ENCODE results near the gene HS6ST1. TPM values are rescaled to one million over a fixed set of nuclear protein-coding genes. Genes with fewer than 3 reads are reported as not detected.

HS6ST1 gene
- total and polyA plus RNA-seq, 7 donors, result 12.0 to 27.4 (median 17.1) TPM

- no peak overlapping the region for H3K27ac ChIP-seq
- intact Hi-C loops (cut with DNase I), result loop anchor here (10.0 kb wide), 1 partner anchor 1547 kb away; no protein-coding TSS in a partner anchor
- DNase-seq, result no peak
- TF ChIP-seq POLR2A (IDR thresholded peaks at IDR 0.05), result no peak
- WGBS, 2 donors, result 93 to 94% methylated on average over 11 of the region's 11 CpGs
- H3K27me3 ChIP-seq, result no peaks in the 10 kb centered on the region
- no peaks in the 10 kb centered on the region for H3K36me3 ChIP-seq
- H3K4me3 ChIP-seq, result no peak overlapping the region
- H3K9me3 ChIP-seq, result peaks cover 0 to 3% (median 0%) of the 10 kb centered on the region in 4 donors
- H3K4me1 ChIP-seq, result peaks cover 0 to 31% (median 17%) of the 10 kb centered on the region in 4 donors
Measured at GRCh38 chr2:128327180-128327964, 8.7 kb upstream of the HS6ST1 start.

- Histone ChIP-seq H3K27ac (peak overlapping the region; percentile 50 to 89 (median 74)), H3K36me3 (no peaks in the 10 kb centered on the region), H3K4me1 (peaks cover 0 to 35% (median 23%) of the 10 kb centered on the region in 4 donors), H3K27me3 (no peaks in the 10 kb centered on the region), H3K9me3 (no peaks in the 10 kb centered on the region), H3K4me3 (no peak overlapping the region)
- 89 to 91% methylated on average over 4 of the region's 4 CpGs for WGBS, 2 donors
- intact Hi-C loops (cut with DNase I), result loop anchor here (10.0 kb wide), 1 partner anchor 1548 kb away; no protein-coding TSS in a partner anchor
- DNase-seq, result no peak
- TF ChIP-seq POLR2AphosphoS5 (IDR thresholded peaks at IDR 0.05), result no peak
- no peak for TF ChIP-seq EP300 (IDR thresholded peaks at IDR 0.05)
- TF ChIP-seq, protein P1, sequence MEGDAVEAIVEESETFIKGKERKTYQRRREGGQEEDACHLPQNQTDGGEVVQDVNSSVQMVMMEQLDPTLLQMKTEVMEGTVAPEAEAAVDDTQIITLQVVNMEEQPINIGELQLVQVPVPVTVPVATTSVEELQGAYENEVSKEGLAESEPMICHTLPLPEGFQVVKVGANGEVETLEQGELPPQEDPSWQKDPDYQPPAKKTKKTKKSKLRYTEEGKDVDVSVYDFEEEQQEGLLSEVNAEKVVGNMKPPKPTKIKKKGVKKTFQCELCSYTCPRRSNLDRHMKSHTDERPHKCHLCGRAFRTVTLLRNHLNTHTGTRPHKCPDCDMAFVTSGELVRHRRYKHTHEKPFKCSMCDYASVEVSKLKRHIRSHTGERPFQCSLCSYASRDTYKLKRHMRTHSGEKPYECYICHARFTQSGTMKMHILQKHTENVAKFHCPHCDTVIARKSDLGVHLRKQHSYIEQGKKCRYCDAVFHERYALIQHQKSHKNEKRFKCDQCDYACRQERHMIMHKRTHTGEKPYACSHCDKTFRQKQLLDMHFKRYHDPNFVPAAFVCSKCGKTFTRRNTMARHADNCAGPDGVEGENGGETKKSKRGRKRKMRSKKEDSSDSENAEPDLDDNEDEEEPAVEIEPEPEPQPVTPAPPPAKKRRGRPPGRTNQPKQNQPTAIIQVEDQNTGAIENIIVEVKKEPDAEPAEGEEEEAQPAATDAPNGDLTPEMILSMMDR (IDR thresholded peaks at IDR 0.05), result no peak
- no peak for TF ChIP-seq POLR2A (IDR thresholded peaks at IDR 0.05)
Measured at GRCh38 chr2:128326346-128326745, 7.7 kb upstream of the HS6ST1 start.

- no peaks in the 10 kb centered on the region for H3K36me3 ChIP-seq
- no peak overlapping the region for H3K4me3 ChIP-seq
- H3K27me3 ChIP-seq, result no peaks in the 10 kb centered on the region
- no peaks in the 10 kb centered on the region for H3K9me3 ChIP-seq
- TF ChIP-seq, protein P1 (IDR thresholded peaks at IDR 0.05), result no peak
- peak in 2 of 4 donors; percentile 10 to 22 for TF ChIP-seq EP300 (IDR thresholded peaks at IDR 0.05)
- TF ChIP-seq POLR2A (IDR thresholded peaks at IDR 0.05), result no peak
- peak in 2 of 4 donors; percentile 28 to 38 for TF ChIP-seq POLR2AphosphoS5 (IDR thresholded peaks at IDR 0.05)
- DNase-seq, result peak; percentile 85
- 44 to 78% methylated on average over 13 of the region's 13 CpGs for WGBS, 2 donors
- intact Hi-C loops (cut with DNase I), result loop anchor here (10.0 kb wide), 1 partner anchor 1549 kb away; no protein-coding TSS in a partner anchor
- peak overlapping the region; percentile 50 to 89 (median 74) for H3K27ac ChIP-seq
- peaks cover 0 to 40% (median 26%) of the 10 kb centered on the region in 4 donors for H3K4me1 ChIP-seq
Measured at GRCh38 chr2:128325611-128326181, 7.0 kb upstream of the HS6ST1 start.

DNA sequence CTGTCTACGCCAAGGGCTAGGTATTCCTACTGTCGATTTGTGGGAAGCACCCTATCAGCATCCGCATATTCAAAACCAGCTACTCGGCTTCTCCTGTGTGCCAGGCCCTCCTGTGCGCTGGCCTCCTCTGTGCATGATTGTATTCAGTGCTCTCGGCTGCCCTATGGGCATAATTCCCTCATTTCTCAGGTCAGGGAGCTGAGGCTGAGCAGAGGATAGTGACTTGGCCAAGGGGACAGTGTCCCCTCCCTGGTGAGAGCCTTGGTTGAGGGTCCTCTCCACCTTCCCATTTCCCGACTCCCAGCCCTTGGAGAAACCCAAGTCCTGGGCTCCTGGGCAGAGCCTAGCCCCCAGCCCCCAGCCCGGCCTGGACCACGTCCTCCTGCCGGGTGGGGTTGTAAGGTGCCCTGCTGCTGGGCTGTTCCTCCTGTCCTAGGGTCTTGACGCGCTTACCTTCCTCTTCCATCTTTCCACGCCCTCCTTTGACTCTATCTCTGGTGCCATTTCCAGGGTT, 6.3 kb upstream of the HS6ST1 start:
- 96 to 97% methylated on average over 13 of the region's 13 CpGs for WGBS, 2 donors
- H3K27ac ChIP-seq, result peak overlapping the region; percentile 50 to 89 (median 74)
- H3K4me1 ChIP-seq, result peaks cover 0 to 40% (median 26%) of the 10 kb centered on the region in 4 donors
- H3K4me3 ChIP-seq, result no peak overlapping the region
- DNase-seq, result no peak
- H3K36me3 ChIP-seq, result no peaks in the 10 kb centered on the region
- H3K27me3 ChIP-seq, result no peaks in the 10 kb centered on the region
- H3K9me3 ChIP-seq, result no peaks in the 10 kb centered on the region
- intact Hi-C loops (cut with DNase I), result loop anchor here (5.0 to 10.0 kb wide), 3 partner anchors 88 to 1550 kb away; no protein-coding TSS in a partner anchor
- no peak for TF ChIP-seq EP300 (IDR thresholded peaks at IDR 0.05)
- TF ChIP-seq, protein P1 (IDR thresholded peaks at IDR 0.05), result no peak
- no peak for TF ChIP-seq POLR2A (IDR thresholded peaks at IDR 0.05)
- TF ChIP-seq POLR2AphosphoS5 (IDR thresholded peaks at IDR 0.05), result no peak
